ENCODE data around the gene RYR3. TPM values are rescaled to one million over a fixed set of nuclear protein-coding genes. Genes with fewer than 3 reads are reported as not detected.

The RYR3 gene
- total and polyA plus RNA-seq, 2 donors (not counting 1 experiment from before 2014, with no cell fraction given): not detected

GRCh38 chr15:33283576-33283975 lies 27.2 kb upstream of the RYR3 start:
- H3K27ac ChIP-seq (ENCODE audit: low read length in 2 of 2): no peak overlapping the region
- peaks cover 10% of the 10 kb centered on the region for H3K27me3 Mint-ChIP-seq
- H3K4me1 ChIP-seq (ENCODE audit: control insufficient read depth in 2 of 2, insufficient read depth in 2 of 2, low read length in 2 of 2): no peaks in the 10 kb centered on the region
- CTCF ChIA-PET: interaction anchor here (0.7 to 1.6 kb wide), 2 partner anchors 8 to 9 kb away, joined by 3 to 4 read pairs; no protein-coding TSS in a partner anchor
- no peak overlapping the region for H3K9ac ChIP-seq (ENCODE audit: low read length)
- no peak for ATAC-seq (ENCODE audit: low read depth)
- WGBS (ENCODE audit: insufficient coverage): no CpG with 5 or more reads among the region's 2 CpGs
- H4K20me1 ChIP-seq (ENCODE audit: control insufficient read depth, insufficient read depth, low read length, poor library complexity, severe bottlenecking): no peaks in the 10 kb centered on the region
- no peak overlapping the region for H3K4me3 Mint-ChIP-seq
- peaks cover 0 to 2% (median 0%) of the 10 kb centered on the region in 3 donors for H3K9me3 ChIP-seq (ENCODE audit: control extremely low read depth in 1 of 3, control insufficient read depth in 2 of 3, insufficient read depth in 1 of 3, low read length in 2 of 3)
- H3K4me3 ChIP-seq (ENCODE audit: control extremely low read depth in 1 of 5, extremely low read depth in 1 of 5, insufficient read depth in 1 of 5, low read depth in 2 of 5, low read length in 4 of 5): no peak overlapping the region
- H2AFZ ChIP-seq (ENCODE audit: insufficient read depth, low read depth, low read length, poor library complexity, severe bottlenecking): no peak overlapping the region
- H3K4me1 Mint-ChIP-seq: no peaks in the 10 kb centered on the region
- no peaks in the 10 kb centered on the region for H3K36me3 ChIP-seq (replicated peaks in 1 of 2; ENCODE audit: control extremely low read depth in 1 of 2, control insufficient read depth in 1 of 2, extremely low read depth in 1 of 2, insufficient read depth in 2 of 2, low read length in 1 of 2)
- H3K9me3 Mint-ChIP-seq (ENCODE audit: insufficient read depth): no peaks in the 10 kb centered on the region
- no peak overlapping the region for H3K27ac Mint-ChIP-seq
- intact Hi-C loops (cut with micrococcal nuclease): no loop called here
- H3K27me3 ChIP-seq (replicated peaks in 1 of 4; ENCODE audit: control extremely low read depth in 1 of 4, control insufficient read depth in 3 of 4, insufficient read depth in 4 of 4, low read length in 3 of 4): peaks cover 0 to 4% (median 0%) of the 10 kb centered on the region in 4 experiments
- no peak for TF ChIP-seq EZH2 (IDR thresholded peaks at IDR 0.05; ENCODE audit: borderline replicate concordance, insufficient read depth, low read depth, low read length, poor library complexity, severe bottlenecking)
- TF ChIP-seq CTCF (IDR thresholded peaks at IDR 0.05): no peak
- no peak for DNase-seq
- H3K4me2 ChIP-seq (replicated peaks; ENCODE audit: low read depth, low read length, poor library complexity, severe bottlenecking): no peak overlapping the region
- POLR2A ChIA-PET: no interaction called here
- H3K79me2 ChIP-seq (ENCODE audit: control insufficient read depth, insufficient read depth, low read length): no peaks in the 10 kb centered on the region

- no peak overlapping the region for H3K4me3 ChIP-seq (ENCODE audit: control extremely low read depth in 1 of 5, extremely low read depth in 1 of 5, insufficient read depth in 1 of 5, low read depth in 2 of 5, low read length in 4 of 5)
- H3K27me3 ChIP-seq (replicated peaks in 1 of 4; ENCODE audit: control extremely low read depth in 1 of 4, control insufficient read depth in 3 of 4, insufficient read depth in 4 of 4, low read length in 3 of 4): peaks cover 0 to under 1% (median 0%) of the 10 kb centered on the region in 4 experiments
- ATAC-seq (ENCODE audit: low read depth): no peak
- 75% methylated on average over 1 of the region's 1 CpG for WGBS (ENCODE audit: insufficient coverage)
- H3K36me3 ChIP-seq (replicated peaks in 1 of 2; ENCODE audit: control extremely low read depth in 1 of 2, control insufficient read depth in 1 of 2, extremely low read depth in 1 of 2, insufficient read depth in 2 of 2, low read length in 1 of 2): no peaks in the 10 kb centered on the region
- H3K4me2 ChIP-seq (replicated peaks; ENCODE audit: low read depth, low read length, poor library complexity, severe bottlenecking): no peak overlapping the region
- H3K4me1 Mint-ChIP-seq: no peaks in the 10 kb centered on the region
- no peak overlapping the region for H3K4me3 Mint-ChIP-seq
- no peak for TF ChIP-seq EZH2 (IDR thresholded peaks at IDR 0.05; ENCODE audit: borderline replicate concordance, insufficient read depth, low read depth, low read length, poor library complexity, severe bottlenecking)
- no peak for TF ChIP-seq CTCF (IDR thresholded peaks at IDR 0.05)
- ChIA-PET CTCF (interaction anchor here (0.7 to 1.6 kb wide), 2 partner anchors 8 to 9 kb away, joined by 3 to 4 read pairs; no protein-coding TSS in a partner anchor), POLR2A (no interaction called here)
- intact Hi-C loops (cut with micrococcal nuclease): no loop called here
- no peaks in the 10 kb centered on the region for H3K4me1 ChIP-seq (ENCODE audit: control insufficient read depth in 2 of 2, insufficient read depth in 2 of 2, low read length in 2 of 2)
- H3K9me3 ChIP-seq (ENCODE audit: control extremely low read depth in 1 of 3, control insufficient read depth in 2 of 3, insufficient read depth in 1 of 3, low read length in 2 of 3): no peaks in the 10 kb centered on the region
- H3K27me3 Mint-ChIP-seq: peaks cover 10% of the 10 kb centered on the region
- no peak overlapping the region for H3K9ac ChIP-seq (ENCODE audit: low read length)
- no peak overlapping the region for H3K27ac Mint-ChIP-seq
- no peaks in the 10 kb centered on the region for H3K79me2 ChIP-seq (ENCODE audit: control insufficient read depth, insufficient read depth, low read length)
- no peak overlapping the region for H3K27ac ChIP-seq (ENCODE audit: low read length in 2 of 2)
- H4K20me1 ChIP-seq (ENCODE audit: control insufficient read depth, insufficient read depth, low read length, poor library complexity, severe bottlenecking): no peaks in the 10 kb centered on the region
- H2AFZ ChIP-seq (ENCODE audit: insufficient read depth, low read depth, low read length, poor library complexity, severe bottlenecking): no peak overlapping the region
- DNase-seq: no peak
- H3K9me3 Mint-ChIP-seq (ENCODE audit: insufficient read depth): no peaks in the 10 kb centered on the region
Observed at GRCh38 chr15:33284336-33284735, 26.4 kb upstream of the RYR3 start.
